GM21447 (cell line): ENCODE measurements around the gene GAS2L1.
"Not testable (repeated sequence)": the region's sequence is repeated elsewhere in the genome, so short reads cannot be mapped to it uniquely, and the experiment has no call there.

Source experiments
- ATAC-seq: cut with Tn5 transposase; IDR thresholded peaks from one replicate; pipeline ENCODE4 v1.9.1; 2021; ENCODE audit not compliant: unreplicated experiment

The GAS2L1 gene

GRCh38 chr22:29341056-29341848, 34.8 kb downstream of the GAS2L1 start:
- ATAC-seq: no peak

GRCh38 chr22:29341849-29342127, 35.3 kb downstream of the GAS2L1 start:
- ATAC-seq: no peak

GRCh38 chr22:29342177-29342576, 35.7 kb downstream of the GAS2L1 start:
- no peak for ATAC-seq

GRCh38 chr22:29342577-29343312, 36.3 kb downstream of the GAS2L1 start:
- ATAC-seq: no peak

- ATAC-seq: no peak
Observed at GRCh38 chr22:29343313-29343805, 36.9 kb downstream of the GAS2L1 start.

GRCh38 chr22:29344137-29344536, 37.7 kb downstream of the GAS2L1 start:
- ATAC-seq: no peak

- ATAC-seq: not testable (repeated sequence)
Observed at GRCh38 chr22:29344889-29345288, 38.4 kb downstream of the GAS2L1 start.

- ATAC-seq: no peak
Observed at GRCh38 chr22:29345932-29346331, 39.5 kb downstream of the GAS2L1 start.

GRCh38 chr22:29346659-29347058, 40.2 kb downstream of the GAS2L1 start:
- no peak for ATAC-seq

GRCh38 chr22:29348041-29348440, 41.6 kb downstream of the GAS2L1 start:
- no peak for ATAC-seq

GRCh38 chr22:29348956-29349355, 42.5 kb downstream of the GAS2L1 start:
- no peak for ATAC-seq

- ATAC-seq: no peak
Observed at GRCh38 chr22:29351042-29351441, 44.6 kb downstream of the GAS2L1 start.

- ATAC-seq: no peak
Observed at GRCh38 chr22:29351891-29352290, 45.4 kb downstream of the GAS2L1 start.

- ATAC-seq: no peak
Observed at GRCh38 chr22:29352778-29353177, 46.3 kb downstream of the GAS2L1 start.

- no peak for ATAC-seq
Observed at GRCh38 chr22:29353286-29353685, 46.8 kb downstream of the GAS2L1 start.

GRCh38 chr22:29353860-29354259, 47.4 kb downstream of the GAS2L1 start:
- no peak for ATAC-seq

GRCh38 chr22:29357193-29357890, 50.9 kb downstream of the GAS2L1 start:
- ATAC-seq: not testable (repeated sequence)

- ATAC-seq: no peak
Observed at GRCh38 chr22:29359469-29359868, 53.0 kb downstream of the GAS2L1 start.
